ENCODE data around the gene SH2D1A.
"Not testable (repeated sequence)": the region's sequence is repeated elsewhere in the genome, so short reads cannot be mapped to it uniquely, and the experiment has no call there.

The SH2D1A gene

GRCh38 chrX:124346117-124346876 lies at the start of gene SH2D1A:
TSS of gene SH2D1A (plus strand) at chrX:124346563. CDS start at chrX:124346643, 80 bp downstream.
- no peak for TF ChIP-seq CTCF (IDR thresholded peaks at IDR 0.05; ENCODE audit: low read depth, low read length, missing control alignments)
- H3K4me3 ChIP-seq (replicated peaks; ENCODE audit: low read depth, low read length), result no peak within 1 kb of the TSS
- no peak for DNase-seq (ENCODE audit: extremely low read depth, low read depth)

DNA sequence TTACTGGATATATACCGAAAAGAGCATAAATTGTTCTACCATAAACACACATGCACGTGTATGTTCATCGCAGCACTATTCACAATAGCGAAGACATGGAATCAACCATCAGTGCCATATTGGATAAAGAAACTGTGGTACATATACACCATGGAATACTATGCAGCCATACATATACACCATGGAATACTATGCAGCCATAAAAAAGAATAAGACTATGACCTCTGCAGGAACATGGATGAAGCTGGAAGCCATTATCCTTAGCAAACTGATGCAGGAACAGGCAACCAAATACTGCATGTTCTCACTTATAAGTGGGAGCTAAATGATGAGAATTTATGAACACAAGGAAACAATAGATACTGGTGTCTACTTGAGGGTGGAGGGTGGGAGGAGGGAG lies 47.0 kb upstream of the SH2D1A start:
- not testable (repeated sequence) for H3K4me3 ChIP-seq (replicated peaks; ENCODE audit: low read depth, low read length); DNase-seq (ENCODE audit: extremely low read depth, low read depth)

DNA sequence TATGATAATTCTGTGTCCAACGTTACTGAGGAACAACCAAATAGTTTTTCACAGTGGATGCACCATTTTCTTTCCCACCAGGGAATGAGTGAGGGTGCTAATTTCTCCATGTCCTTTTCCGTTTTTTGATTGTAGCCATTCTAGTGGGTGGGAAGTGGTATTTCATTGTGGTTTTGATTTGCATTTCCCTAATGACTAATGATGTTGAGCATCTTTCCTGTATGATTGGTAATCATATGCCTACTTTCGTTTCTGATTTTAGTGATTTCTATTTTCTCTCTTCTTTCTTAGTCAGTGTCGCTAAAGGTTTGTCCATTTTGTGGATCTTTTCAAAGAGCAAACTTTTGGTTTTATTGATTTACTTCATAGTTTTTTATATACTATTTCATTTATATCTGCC lies 46.0 kb upstream of the SH2D1A start:
- no peak for DNase-seq (ENCODE audit: extremely low read depth, low read depth)
- TF ChIP-seq CTCF (IDR thresholded peaks at IDR 0.05; ENCODE audit: low read depth, low read length, missing control alignments), result no peak
- no peak overlapping the region for H3K4me3 ChIP-seq (replicated peaks; ENCODE audit: low read depth, low read length)

DNA sequence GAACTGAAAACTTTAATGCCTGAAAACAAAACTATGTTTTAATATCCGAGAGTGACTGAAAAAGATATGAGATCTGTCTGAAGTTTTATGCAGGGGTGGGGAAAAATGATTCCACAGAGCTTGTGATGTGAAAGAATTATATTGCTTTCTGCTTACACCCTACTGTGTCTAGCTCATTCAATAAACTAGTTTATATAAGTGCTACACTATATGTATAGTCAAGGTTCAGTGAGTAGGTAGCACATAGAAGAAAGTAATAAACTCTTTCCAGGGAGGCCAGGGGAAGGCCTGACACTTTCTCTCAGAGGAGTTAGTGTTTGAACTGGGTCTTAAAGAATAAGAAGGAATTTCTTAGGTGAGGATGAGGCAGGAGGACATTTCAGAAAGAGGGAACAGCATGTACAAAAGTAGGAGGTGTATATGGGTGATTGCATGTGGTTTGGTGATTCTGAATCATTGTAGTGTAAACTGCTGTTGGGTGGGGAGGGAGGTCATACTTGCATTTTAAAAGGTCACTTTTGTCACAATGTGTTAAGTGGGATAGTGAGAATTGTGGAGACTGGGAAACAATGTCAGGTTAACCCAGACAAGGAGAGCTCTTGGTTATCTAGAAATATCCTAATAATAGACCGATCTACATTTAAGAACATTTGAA lies 39.0 kb upstream of the SH2D1A start:
- H3K4me3 ChIP-seq (replicated peaks; ENCODE audit: low read depth, low read length), result no peak overlapping the region
- no peak for TF ChIP-seq CTCF (IDR thresholded peaks at IDR 0.05; ENCODE audit: low read depth, low read length, missing control alignments)
- DNase-seq (ENCODE audit: extremely low read depth, low read depth), result no peak

DNA sequence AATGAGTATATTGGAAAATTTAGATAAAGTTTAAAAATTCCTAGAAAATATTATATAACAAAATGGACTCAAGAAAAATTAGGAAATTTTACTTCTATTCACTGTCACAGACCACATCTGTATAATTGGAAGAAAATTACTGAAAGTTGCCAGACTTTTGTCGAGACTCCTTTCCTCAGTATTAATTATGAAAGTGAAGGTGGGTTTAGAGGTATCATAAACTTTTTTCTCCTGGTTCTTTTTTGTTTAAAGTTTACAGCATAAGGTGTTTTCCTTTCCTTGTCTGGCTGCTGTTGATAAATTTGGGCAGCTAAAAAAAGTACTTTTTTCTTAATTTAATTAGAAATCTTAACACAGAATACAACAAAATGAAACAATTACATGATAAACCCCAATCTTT lies 20.6 kb upstream of the SH2D1A start:
- TF ChIP-seq CTCF (IDR thresholded peaks at IDR 0.05; ENCODE audit: low read depth, low read length, missing control alignments), result no peak
- no peak for DNase-seq (ENCODE audit: extremely low read depth, low read depth)
- no peak overlapping the region for H3K4me3 ChIP-seq (replicated peaks; ENCODE audit: low read depth, low read length)

GRCh38 chrX:124328765-124329164 lies 17.6 kb upstream of the SH2D1A start:
- TF ChIP-seq CTCF (IDR thresholded peaks at IDR 0.05; ENCODE audit: low read depth, low read length, missing control alignments), result no peak
- H3K4me3 ChIP-seq (replicated peaks; ENCODE audit: low read depth, low read length), result no peak overlapping the region
- no peak for DNase-seq (ENCODE audit: extremely low read depth, low read depth)

GRCh38 chrX:124332481-124333424 lies 13.6 kb upstream of the SH2D1A start, which contains the start of gene TEX13D:
TSS of gene TEX13D (plus strand) at chrX:124332660. CDS start at chrX:124332918, 258 bp downstream.
- no peak for DNase-seq (ENCODE audit: extremely low read depth, low read depth)
- no peak within 1 kb of the TSS for H3K4me3 ChIP-seq (replicated peaks; ENCODE audit: low read depth, low read length)
- TF ChIP-seq CTCF (IDR thresholded peaks at IDR 0.05; ENCODE audit: low read depth, low read length, missing control alignments), result no peak

Measured in HFF-Myc (cell line).